GM20000 (cell line): ENCODE data around the gene DESI1.
"Not testable (repeated sequence)": the region's sequence is repeated elsewhere in the genome, so short reads cannot be mapped to it uniquely, and the experiment has no call there.

Source experiments
- DNase-seq: peaks from one replicate; pipeline ENCODE4 v3.0.0; 2012; ENCODE audit warnings: low spot score
- CTCF ChIP-seq: IDR thresholded peaks from 2 replicates; pipeline ENCODE4 v1.5.1; 2012; ENCODE audit warnings: mild to moderate bottlenecking, control low read depth; ENCODE audit errors: extremely low read depth, missing control alignments

Gene DESI1

GRCh38 chr22:41574847-41575381 lies 45.9 kb downstream of the DESI1 start:
- no peak for DNase-seq
- TF ChIP-seq CTCF, result no peak

GRCh38 chr22:41573677-41574076 lies 47.2 kb downstream of the DESI1 start:
- TF ChIP-seq CTCF, result no peak
- no peak for DNase-seq

GRCh38 chr22:41572305-41572704 lies 48.5 kb downstream of the DESI1 start:
- not testable (repeated sequence) for DNase-seq

GRCh38 chr22:41571786-41572185 lies 49.1 kb downstream of the DESI1 start:
- DNase-seq, result no peak
- TF ChIP-seq CTCF, result no peak

- TF ChIP-seq CTCF, result no peak
- DNase-seq, result no peak
These were observed 50.6 kb downstream of the DESI1 start for GRCh38 chr22:41570221-41570620.

GRCh38 chr22:41568811-41569210 lies 52.0 kb downstream of the DESI1 start:
- DNase-seq, result no peak
- TF ChIP-seq CTCF, result no peak

- DNase-seq, result no peak
- no peak for TF ChIP-seq CTCF
These were observed 53.4 kb downstream of the DESI1 start for GRCh38 chr22:41567512-41567768.

GRCh38 chr22:41565403-41566054 lies 55.3 kb downstream of the DESI1 start:
- DNase-seq, result no peak
- TF ChIP-seq CTCF, result no peak
